ENCODE measurements around the gene SLCO4C1. TPM values are rescaled to one million over a fixed set of nuclear protein-coding genes. Genes with fewer than 3 reads are reported as not detected.
A peak's percentile ranks its signal among the peaks of the same experiment; 100 is the strongest.

SLCO4C1 gene
- total and polyA plus RNA-seq, 2 of the 13 experiments (the other 11 are each of a cell fraction or from before 2014, with no cell fraction given) = 1.3 to 7.8 TPM

- TF ChIP-seq RERE (CRISPR knock-in tag; IDR thresholded peaks at IDR 0.05; ENCODE audit: low read depth) (peak; percentile 99), ZNF446 (CRISPR knock-in tag; IDR thresholded peaks at IDR 0.05) (no peak), IKZF1 (IDR thresholded peaks at IDR 0.05) (no peak), POGZ (CRISPR knock-in tag; IDR thresholded peaks at IDR 0.05) (peak; percentile 96), ZNF724P (CRISPR knock-in tag; IDR thresholded peaks at IDR 0.05; ENCODE audit: borderline replicate concordance) (no peak), E2F2 (CRISPR knock-in tag; IDR thresholded peaks at IDR 0.05; ENCODE audit: borderline replicate concordance) (no peak), RFXANK (CRISPR knock-in tag; IDR thresholded peaks at IDR 0.05) (peak; percentile 55; the same call in 1 of the 2 replicates), CSRNP2 (CRISPR knock-in tag; conservative IDR thresholded peaks at IDR 0.05; ENCODE audit: low read depth) (no peak), ZNF609 (CRISPR knock-in tag; IDR thresholded peaks at IDR 0.05; ENCODE audit: borderline replicate concordance) (peak; percentile 99), RBM39 (IDR thresholded peaks at IDR 0.05; ENCODE audit: low read depth, low read length, poor library complexity, severe bottlenecking) (no peak), ZSCAN30 (CRISPR knock-in tag; IDR thresholded peaks at IDR 0.05) (no peak)
- TF ChIP-seq, protein P1, sequence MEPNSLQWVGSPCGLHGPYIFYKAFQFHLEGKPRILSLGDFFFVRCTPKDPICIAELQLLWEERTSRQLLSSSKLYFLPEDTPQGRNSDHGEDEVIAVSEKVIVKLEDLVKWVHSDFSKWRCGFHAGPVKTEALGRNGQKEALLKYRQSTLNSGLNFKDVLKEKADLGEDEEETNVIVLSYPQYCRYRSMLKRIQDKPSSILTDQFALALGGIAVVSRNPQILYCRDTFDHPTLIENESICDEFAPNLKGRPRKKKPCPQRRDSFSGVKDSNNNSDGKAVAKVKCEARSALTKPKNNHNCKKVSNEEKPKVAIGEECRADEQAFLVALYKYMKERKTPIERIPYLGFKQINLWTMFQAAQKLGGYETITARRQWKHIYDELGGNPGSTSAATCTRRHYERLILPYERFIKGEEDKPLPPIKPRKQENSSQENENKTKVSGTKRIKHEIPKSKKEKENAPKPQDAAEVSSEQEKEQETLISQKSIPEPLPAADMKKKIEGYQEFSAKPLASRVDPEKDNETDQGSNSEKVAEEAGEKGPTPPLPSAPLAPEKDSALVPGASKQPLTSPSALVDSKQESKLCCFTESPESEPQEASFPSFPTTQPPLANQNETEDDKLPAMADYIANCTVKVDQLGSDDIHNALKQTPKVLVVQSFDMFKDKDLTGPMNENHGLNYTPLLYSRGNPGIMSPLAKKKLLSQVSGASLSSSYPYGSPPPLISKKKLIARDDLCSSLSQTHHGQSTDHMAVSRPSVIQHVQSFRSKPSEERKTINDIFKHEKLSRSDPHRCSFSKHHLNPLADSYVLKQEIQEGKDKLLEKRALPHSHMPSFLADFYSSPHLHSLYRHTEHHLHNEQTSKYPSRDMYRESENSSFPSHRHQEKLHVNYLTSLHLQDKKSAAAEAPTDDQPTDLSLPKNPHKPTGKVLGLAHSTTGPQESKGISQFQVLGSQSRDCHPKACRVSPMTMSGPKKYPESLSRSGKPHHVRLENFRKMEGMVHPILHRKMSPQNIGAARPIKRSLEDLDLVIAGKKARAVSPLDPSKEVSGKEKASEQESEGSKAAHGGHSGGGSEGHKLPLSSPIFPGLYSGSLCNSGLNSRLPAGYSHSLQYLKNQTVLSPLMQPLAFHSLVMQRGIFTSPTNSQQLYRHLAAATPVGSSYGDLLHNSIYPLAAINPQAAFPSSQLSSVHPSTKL (CRISPR knock-in tag; IDR thresholded peaks at IDR 0.05) = peak; percentile 100
These were observed 73.3 kb downstream of the SLCO4C1 start (continued) for GRCh38 chr5:102222772-102223171.
